Measurements from ENCODE around the gene ELK1. TPM values are rescaled to one million over a fixed set of nuclear protein-coding genes. Genes with fewer than 3 reads are reported as not detected.

Gene ELK1
- total and polyA plus RNA-seq, 2 of the 8 experiments (the other 6 are each of a cell fraction or from before 2014, with no cell fraction given): 31.9 to 42.2 TPM

DNA sequence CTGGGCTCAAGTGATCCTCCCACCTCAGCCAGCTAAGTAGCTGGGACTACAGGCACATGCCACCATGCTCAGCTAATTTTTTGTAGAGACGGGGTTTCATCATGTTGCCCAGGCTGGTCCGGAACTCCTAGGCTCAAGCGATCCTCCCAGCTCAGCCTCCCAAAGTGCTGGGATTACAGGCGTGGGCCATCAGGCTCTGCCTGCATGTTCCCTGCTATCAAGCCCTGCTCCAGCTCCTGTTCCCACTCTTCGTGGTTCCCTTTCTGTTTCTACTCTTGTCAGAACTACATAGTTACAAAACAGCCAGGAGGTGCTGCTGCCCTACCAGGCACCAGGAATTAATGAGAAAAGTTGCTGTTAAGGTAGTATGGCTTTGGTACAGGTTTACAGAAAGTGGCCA, 59.4 kb downstream of the ELK1 start:
- H2BK12ac ChIP-seq (ENCODE audit: low read depth, low read length): no peak overlapping the region
- H2BK20ac ChIP-seq (ENCODE audit: low read length): no peak overlapping the region
- no peak overlapping the region for H3K9ac ChIP-seq (replicated peaks in 1 of 4; ENCODE audit: extremely low read depth in 1 of 4, low read depth in 3 of 4, low read length in 3 of 4)
- H3K79me1 ChIP-seq (ENCODE audit: low read depth, low read length): no peaks in the 10 kb centered on the region
- ChIA-PET CTCF (ENCODE audit: partially characterized antibody) (no interaction called here), POLR2A (ENCODE audit: partially characterized antibody) (interaction anchor here (1.0 to 1.3 kb wide), 2 partner anchors 18 to 28 kb away, joined by 3 read pairs; partner anchors contain the start of gene SYN1)
- no peak for FAIRE-seq
- no peak overlapping the region for H3K18ac ChIP-seq (ENCODE audit: extremely low read depth, low read length)
- H3K9me3 ChIP-seq (ENCODE audit: insufficient read depth in 2 of 2, low read depth in 1 of 2, low read length in 1 of 2): no peaks in the 10 kb centered on the region
- no peaks in the 10 kb centered on the region; a peak in 1 of 8 replicates for H3K36me3 ChIP-seq (ENCODE audit: control insufficient read depth in 2 of 4, insufficient read depth in 4 of 4, low read length in 3 of 4)
- DNase-seq (ENCODE audit: low read depth in 1 of 2, low spot score in 2 of 2): no peak
- no peak overlapping the region for H4K91ac ChIP-seq (replicated peaks; ENCODE audit: insufficient read length, low read length)
- H3K4me1 ChIP-seq (replicated peaks in 1 of 4; ENCODE audit: control insufficient read depth in 3 of 4, insufficient read depth in 4 of 4, low read length in 3 of 4): peaks cover 0 to 2% (median 0%) of the 10 kb centered on the region in 4 experiments; a peak in 2 of 7 replicates
- no peaks in the 10 kb centered on the region for H3K27me3 ChIP-seq (replicated peaks in 1 of 4; ENCODE audit: control insufficient read depth in 3 of 4, extremely low read depth in 1 of 4, insufficient read depth in 3 of 4, low read length in 3 of 4)
- H3K56ac ChIP-seq (replicated peaks; ENCODE audit: insufficient read length, low read depth, low read length): no peak overlapping the region
- H3K23me2 ChIP-seq (ENCODE audit: low read depth, low read length): no peaks in the 10 kb centered on the region
- 94% methylated on average over 5 of the region's 5 CpGs; no CpG with 5 or more reads in 1 of the 2 experiments for WGBS, 2 experiments (ENCODE audit: extremely low coverage in 1 of 2, insufficient coverage in 1 of 2, insufficient read length in 1 of 2, insufficient replicate concordance in 2 of 2, low coverage in 1 of 2, low lambda C conversion rate in 2 of 2, missing lambda C conversion rate in 1 of 2)
- no peak overlapping the region for H2BK15ac ChIP-seq (ENCODE audit: low read length)
- H2AK5ac ChIP-seq (ENCODE audit: low read depth, low read length): no peak overlapping the region
- H4K20me1 ChIP-seq (replicated peaks in 1 of 2; ENCODE audit: control insufficient read depth in 1 of 2, insufficient read depth in 2 of 2, low read length in 2 of 2): no peaks in the 10 kb centered on the region
- no peaks in the 10 kb centered on the region for H3K79me2 ChIP-seq (ENCODE audit: control insufficient read depth in 1 of 2, insufficient read depth in 2 of 2, low read length in 2 of 2)
- H3K4ac ChIP-seq (replicated peaks; ENCODE audit: insufficient read length, low read depth, low read length): no peak overlapping the region
- no peak overlapping the region for H4K5ac ChIP-seq (ENCODE audit: insufficient read length, low read depth, low read length)
- H3K4me2 ChIP-seq (ENCODE audit: insufficient read depth in 1 of 2, low read depth in 2 of 2, low read length in 2 of 2): no peak overlapping the region
- H3K23ac ChIP-seq (ENCODE audit: insufficient read length): no peak overlapping the region
- TF ChIP-seq CHD2 (IDR thresholded peaks at IDR 0.05; ENCODE audit: low read length): no peak
- TF ChIP-seq ATF2 (IDR thresholded peaks at IDR 0.05; ENCODE audit: low read length): no peak
- TF ChIP-seq JUND (IDR thresholded peaks at IDR 0.05; ENCODE audit: low read length): no peak
- TF ChIP-seq RXRA (IDR thresholded peaks at IDR 0.05; ENCODE audit: insufficient read depth, low read depth, low read length): no peak
- no peak for TF ChIP-seq RNF2 (IDR thresholded peaks at IDR 0.05; ENCODE audit: borderline replicate concordance, low read depth, low read length, missing control alignments, poor library complexity, severe bottlenecking)
- TF ChIP-seq POLR2AphosphoS5 (IDR thresholded peaks at IDR 0.05; ENCODE audit: low read depth, low read length): no peak
- H3K4me3 ChIP-seq (ENCODE audit: extremely low read depth in 1 of 4, insufficient read depth in 2 of 4, low read depth in 3 of 4, low read length in 4 of 4): no peak overlapping the region
- no peak overlapping the region for H3K27ac ChIP-seq (ENCODE audit: low read depth, low read length)
- H2BK5ac ChIP-seq (ENCODE audit: low read depth, low read length): no peak overlapping the region
- H2AFZ ChIP-seq (ENCODE audit: low read length): no peak overlapping the region
- no peak overlapping the region for H2BK120ac ChIP-seq (replicated peaks; ENCODE audit: low read depth, low read length)
- no peak overlapping the region for H4K8ac ChIP-seq (ENCODE audit: extremely low read depth, insufficient read depth, low read length)
- H3K14ac ChIP-seq (ENCODE audit: insufficient read length): no peak overlapping the region

All from H1 (cell line).